SH-SY5Y (cell line): Measurements from ENCODE around the gene JAKMIP1.

Source experiments
- GATA2 ChIP-seq: IDR thresholded peaks from 2 replicates; pipeline ENCODE4 v1.6.1; 2011; ENCODE audit warnings: mild to moderate bottlenecking, low read depth, low read length
- GATA3 ChIP-seq: IDR thresholded peaks from 2 replicates; pipeline ENCODE4 v1.6.1; 2011; ENCODE audit warnings: low read depth, mild to moderate bottlenecking, low read length, moderate library complexity

DNA sequence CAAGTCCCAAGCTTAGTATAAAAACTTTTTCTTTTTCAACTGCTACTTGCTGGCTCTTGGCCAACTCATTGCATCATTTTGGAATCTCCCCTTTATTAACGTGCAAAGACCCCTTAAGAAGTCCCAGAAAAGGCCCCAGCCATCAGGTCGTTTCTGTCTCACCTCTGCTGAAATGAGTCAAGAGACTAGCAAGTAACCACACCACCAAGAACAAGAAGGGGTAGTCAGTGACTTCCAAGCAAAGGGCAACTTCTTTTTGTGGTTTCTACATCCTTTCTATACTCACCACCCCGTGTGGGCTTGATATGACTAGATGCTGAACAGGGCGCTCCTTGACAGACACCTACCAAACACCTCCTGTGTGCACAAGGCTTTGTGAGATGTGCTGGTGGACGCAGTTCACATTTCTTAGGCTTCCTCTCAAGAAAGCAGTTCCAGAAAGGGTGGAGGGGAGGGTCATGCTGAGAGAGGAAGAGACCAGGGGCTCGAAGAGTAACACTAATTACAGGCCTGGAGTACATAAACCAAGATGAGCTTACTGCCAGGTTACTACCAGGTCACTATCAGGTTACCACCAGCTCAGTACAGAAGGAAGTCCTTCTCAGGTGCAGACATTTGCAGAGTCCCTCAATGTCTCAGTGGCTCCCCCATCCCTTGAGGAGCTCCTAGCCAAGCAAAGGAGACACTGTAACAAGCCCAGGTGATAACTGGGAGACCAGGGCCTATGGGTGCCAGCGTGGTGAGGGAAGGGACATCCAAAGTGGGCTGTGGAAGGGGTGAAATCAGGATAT lies 19.3 kb downstream of the JAKMIP1 start:
- TF ChIP-seq GATA2 (no peak), GATA3 (no peak)
